ENCODE data around the gene ABCA2.

- TF ChIP-seq, protein P1, sequence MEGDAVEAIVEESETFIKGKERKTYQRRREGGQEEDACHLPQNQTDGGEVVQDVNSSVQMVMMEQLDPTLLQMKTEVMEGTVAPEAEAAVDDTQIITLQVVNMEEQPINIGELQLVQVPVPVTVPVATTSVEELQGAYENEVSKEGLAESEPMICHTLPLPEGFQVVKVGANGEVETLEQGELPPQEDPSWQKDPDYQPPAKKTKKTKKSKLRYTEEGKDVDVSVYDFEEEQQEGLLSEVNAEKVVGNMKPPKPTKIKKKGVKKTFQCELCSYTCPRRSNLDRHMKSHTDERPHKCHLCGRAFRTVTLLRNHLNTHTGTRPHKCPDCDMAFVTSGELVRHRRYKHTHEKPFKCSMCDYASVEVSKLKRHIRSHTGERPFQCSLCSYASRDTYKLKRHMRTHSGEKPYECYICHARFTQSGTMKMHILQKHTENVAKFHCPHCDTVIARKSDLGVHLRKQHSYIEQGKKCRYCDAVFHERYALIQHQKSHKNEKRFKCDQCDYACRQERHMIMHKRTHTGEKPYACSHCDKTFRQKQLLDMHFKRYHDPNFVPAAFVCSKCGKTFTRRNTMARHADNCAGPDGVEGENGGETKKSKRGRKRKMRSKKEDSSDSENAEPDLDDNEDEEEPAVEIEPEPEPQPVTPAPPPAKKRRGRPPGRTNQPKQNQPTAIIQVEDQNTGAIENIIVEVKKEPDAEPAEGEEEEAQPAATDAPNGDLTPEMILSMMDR (conservative IDR thresholded peaks at IDR 0.05; ENCODE audit: low read length): no peak
- TF ChIP-seq EZH2phosphoT487 (IDR thresholded peaks at IDR 0.05; ENCODE audit: borderline replicate concordance): no peak
Observed at GRCh38 chr9:137050570-137050969, 22.5 kb upstream of the ABCA2 start.
